GM21576 (cell line): ENCODE measurements around the gene PCDH19.

Experiments
- ATAC-seq: cut with Tn5 transposase; IDR thresholded peaks from one replicate; pipeline ENCODE4 v1.9.1; 2021; ENCODE audit warnings: mild to moderate bottlenecking, moderate library complexity; ENCODE audit not compliant: unreplicated experiment

Gene PCDH19

GRCh38 chrX:100407147-100407783 is 2.8 kb downstream of the PCDH19 start:
- ATAC-seq, result no peak

- no peak for ATAC-seq
Measured at GRCh38 chrX:100405424-100405823, 4.6 kb downstream of the PCDH19 start.

- ATAC-seq, result no peak
Measured at GRCh38 chrX:100404851-100405250, 5.2 kb downstream of the PCDH19 start.

- no peak for ATAC-seq
Measured at GRCh38 chrX:100395781-100396180, 14.3 kb downstream of the PCDH19 start.

- ATAC-seq, result no peak
Measured at GRCh38 chrX:100381619-100382018, 28.5 kb downstream of the PCDH19 start.

- ATAC-seq, result no peak
Measured at GRCh38 chrX:100379388-100379986, 30.6 kb downstream of the PCDH19 start.

GRCh38 chrX:100377826-100378225 is 32.2 kb downstream of the PCDH19 start:
- ATAC-seq, result no peak

- no peak for ATAC-seq
Measured at GRCh38 chrX:100376576-100376975, 33.5 kb downstream of the PCDH19 start.

- ATAC-seq, result no peak
Measured at GRCh38 chrX:100373673-100374072, 36.4 kb downstream of the PCDH19 start.

- no peak for ATAC-seq
Measured at GRCh38 chrX:100368167-100368566, 41.9 kb downstream of the PCDH19 start.

GRCh38 chrX:100363896-100364295 is 46.2 kb downstream of the PCDH19 start:
- no peak for ATAC-seq

- ATAC-seq, result no peak
Measured at GRCh38 chrX:100358766-100359165, 51.3 kb downstream of the PCDH19 start.

- ATAC-seq, result no peak
Measured at GRCh38 chrX:100356351-100356896, 53.6 kb downstream of the PCDH19 start.

GRCh38 chrX:100355680-100356079 is 54.4 kb downstream of the PCDH19 start:
- no peak for ATAC-seq

- ATAC-seq, result no peak
Measured at GRCh38 chrX:100353326-100353725, 56.7 kb downstream of the PCDH19 start.

GRCh38 chrX:100350704-100351489 is 59.2 kb downstream of the PCDH19 start:
- no peak for ATAC-seq

GRCh38 chrX:100349391-100349790 is 60.7 kb downstream of the PCDH19 start:
- no peak for ATAC-seq

GRCh38 chrX:100341142-100341510 is 68.9 kb downstream of the PCDH19 start:
- ATAC-seq, result no peak

GRCh38 chrX:100340491-100341141 is 69.5 kb downstream of the PCDH19 start:
- no peak for ATAC-seq

GRCh38 chrX:100328351-100328750 is 81.7 kb downstream of the PCDH19 start:
- no peak for ATAC-seq

GRCh38 chrX:100319716-100320115 is 90.4 kb downstream of the PCDH19 start:
- ATAC-seq, result no peak
